Measurements from ENCODE around the gene E2F2.

The E2F2 gene

DNA sequence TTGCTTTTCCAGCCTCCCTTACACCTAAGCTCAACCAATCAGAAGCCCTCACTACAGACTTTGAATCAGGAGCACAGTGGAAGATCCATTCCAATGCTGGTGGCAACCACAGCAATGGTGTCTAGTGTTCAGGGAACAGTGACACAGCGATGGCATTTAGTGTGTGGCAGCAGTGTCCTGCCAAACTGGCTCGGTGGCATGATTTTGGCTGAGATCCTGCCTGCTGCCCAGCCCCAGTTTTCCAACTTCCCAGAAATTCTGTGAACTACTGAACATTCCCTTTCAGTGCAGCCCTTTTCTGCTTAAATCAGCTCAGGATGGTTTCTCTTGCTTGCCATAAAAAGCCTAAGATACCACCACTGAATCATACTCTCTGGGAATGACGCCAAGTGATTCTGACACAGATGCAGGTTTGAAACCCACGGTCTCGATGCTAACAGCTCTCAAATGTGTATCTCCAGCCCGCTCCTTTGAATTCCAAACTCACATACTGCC is 55.9 kb downstream of the E2F2 start:
- intact Hi-C loops (cut with DNase I): no loop called here
- DNase-seq: peak in 19 of 42 donors; percentile 15 to 75 (median 38)

DNA sequence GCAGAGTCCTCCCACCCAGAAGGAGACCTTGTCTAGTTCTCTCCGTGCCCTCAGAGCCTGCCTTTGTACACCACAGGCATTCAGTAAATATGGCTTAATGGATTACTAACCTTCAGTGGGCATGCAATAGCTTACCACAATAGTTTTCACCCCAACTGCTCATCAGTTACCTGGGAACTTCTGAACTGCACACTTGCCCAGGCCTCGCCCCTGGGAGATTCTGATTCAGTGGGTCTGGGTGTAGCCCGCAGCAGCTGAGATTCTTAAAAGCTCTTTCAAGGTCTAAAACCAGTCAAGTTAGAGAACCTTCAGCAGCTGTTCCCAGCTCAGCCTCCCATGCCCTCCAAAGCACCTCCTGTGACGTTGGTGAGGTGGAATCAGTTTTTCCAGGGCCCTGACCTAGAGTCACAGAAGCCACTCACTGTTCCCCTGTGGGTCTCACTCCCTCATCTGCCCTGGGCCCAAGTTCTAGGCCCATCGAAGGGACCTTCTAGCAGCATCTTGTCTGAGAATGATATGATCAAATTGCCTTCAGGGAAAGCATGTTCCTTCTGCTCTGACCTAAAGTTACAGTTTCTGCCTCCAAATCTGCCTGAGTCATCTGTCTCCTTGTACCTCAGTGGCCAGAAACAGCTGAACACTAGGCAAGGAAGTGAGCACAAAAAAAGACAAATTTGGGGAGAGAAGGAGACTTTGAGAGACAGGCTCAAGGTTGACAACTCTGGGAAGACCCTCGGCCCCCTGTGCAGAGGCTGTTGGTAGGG is 57.8 kb downstream of the E2F2 start:
- no peak for DNase-seq
- intact Hi-C loops (cut with DNase I): no loop called here

DNA sequence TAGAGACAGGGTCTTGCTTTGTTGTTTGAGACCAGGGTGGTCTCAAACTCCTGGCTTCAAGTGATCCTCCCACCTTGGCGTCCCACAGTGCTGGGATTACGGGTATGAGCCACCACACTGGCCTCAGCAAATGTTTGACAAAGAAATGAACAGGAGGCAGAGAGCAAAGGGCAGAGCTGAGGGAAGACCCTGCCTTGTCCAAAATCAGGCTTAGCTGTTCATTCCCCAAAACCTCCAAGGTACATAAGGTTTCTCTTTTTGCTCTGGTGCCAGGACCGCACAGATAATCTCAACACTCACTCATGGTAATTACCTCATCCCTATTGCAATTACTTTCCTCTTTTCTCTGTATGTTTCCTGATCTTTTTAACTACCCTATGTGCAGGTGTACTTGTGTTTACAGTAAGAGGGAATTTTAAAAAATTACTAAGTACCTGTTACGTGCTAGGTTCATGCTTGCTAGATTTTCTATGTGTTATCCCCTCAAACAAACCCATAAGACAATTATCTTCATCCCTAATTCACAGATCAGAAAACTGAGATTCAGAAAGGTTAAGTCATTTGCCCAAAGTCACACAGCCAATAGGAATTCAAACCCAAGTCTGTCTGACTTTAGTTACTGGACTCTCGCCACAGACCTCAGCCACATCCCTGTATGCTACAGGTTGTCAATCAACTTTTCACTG is 58.5 kb downstream of the E2F2 start:
- intact Hi-C loops (cut with DNase I): no loop called here
- no peak for DNase-seq

DNA sequence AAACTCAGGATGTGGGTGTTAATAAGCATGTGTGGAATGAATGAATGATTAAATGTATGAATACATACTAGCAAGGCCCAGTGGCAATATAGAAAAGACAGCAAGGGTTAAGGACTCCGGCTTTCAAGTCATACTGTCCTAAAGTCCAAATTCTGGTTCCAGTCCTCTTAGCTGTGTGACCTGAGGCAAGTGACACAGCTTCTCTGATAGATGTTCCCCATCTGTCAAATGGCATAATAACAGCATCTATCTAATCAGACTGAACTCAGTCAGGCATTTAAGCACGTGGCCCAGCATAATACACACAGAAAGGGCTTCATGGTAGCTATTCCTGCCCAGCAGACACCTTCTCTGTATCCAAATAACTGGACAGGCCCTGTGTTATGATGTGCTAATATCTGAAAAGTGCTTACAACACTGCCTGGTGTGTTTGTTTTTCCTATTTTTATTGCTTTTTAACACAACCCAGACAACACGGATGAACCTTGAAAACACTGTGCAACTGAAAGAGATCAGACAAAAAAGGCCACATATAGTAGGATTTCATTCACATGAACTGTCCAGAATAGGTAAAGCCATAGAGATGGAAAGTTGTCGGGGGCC is 59.5 kb downstream of the E2F2 start:
- no peak for DNase-seq
- intact Hi-C loops (cut with DNase I): no loop called here

DNA sequence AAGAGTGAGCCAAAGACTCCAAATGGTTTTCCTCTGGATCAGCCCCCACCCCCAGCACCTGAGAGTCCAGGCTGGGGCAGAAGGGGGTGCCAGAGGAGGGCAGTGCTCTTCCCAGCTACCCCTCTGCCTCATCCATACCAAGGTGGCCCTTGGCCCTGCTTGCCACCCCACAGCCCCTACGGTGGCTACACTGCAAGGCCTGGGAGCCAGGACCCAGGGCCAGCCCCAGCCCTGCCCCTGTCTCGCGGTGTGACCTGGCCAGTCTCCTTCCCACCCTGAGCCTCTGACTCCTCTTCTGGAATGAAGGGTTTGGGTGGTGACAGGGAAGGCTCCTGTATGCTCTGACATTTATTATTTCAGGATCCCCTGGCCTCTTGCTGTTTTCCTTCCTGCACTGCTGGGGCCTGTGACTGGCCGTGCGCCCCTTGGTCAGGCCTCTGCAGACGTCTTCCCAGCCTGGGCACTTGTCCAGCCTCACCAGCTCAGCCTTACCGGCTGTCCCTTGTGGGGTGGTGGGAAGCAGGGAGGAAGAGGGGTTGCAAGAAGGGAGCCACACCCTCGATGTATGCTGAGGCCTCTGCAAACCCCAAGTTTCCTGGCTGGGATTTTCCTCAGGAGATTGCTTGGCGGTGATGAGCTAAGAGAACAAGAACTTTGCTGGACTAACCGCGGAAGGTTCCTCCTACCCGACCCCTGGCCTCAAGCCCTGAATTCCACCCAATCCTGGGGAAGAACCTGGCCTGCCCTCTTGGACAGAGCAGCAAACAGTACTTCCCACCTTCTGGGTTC is 60.6 kb downstream of the E2F2 start:
- peak in 7 of 42 donors; percentile 13 to 50 (median 22) for DNase-seq
- intact Hi-C loops (cut with DNase I): no loop called here

DNA sequence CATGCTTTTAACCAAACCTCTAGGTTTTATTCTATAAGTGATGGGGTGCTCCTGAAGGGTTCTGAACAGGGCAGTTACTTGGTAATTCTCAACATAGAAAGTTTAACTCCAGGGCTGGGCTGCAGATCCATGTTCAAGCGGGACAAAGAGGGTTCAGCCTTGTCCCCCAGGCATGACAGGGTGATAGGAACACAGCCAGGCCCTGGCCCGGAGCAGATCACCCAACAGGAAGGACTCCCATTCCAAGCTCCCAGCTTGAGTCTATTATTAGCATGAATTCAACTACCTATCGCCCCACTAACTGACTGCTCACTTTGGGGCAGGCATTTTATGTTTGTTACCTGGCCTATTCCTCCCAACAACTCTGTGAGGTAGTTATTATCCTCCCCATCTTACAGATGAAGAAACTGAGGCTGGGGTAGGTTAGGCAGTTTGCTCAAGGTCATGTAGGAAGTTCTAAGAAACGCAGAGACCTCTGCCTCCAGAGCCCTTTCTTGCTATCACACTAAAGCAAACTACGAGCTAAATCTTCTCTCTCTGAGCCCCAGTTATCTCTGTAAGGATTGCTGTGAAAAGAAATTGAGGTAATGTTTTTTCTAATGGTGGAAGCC is 61.6 kb downstream of the E2F2 start:
- intact Hi-C loops (cut with DNase I): no loop called here
- DNase-seq: no peak

DNA sequence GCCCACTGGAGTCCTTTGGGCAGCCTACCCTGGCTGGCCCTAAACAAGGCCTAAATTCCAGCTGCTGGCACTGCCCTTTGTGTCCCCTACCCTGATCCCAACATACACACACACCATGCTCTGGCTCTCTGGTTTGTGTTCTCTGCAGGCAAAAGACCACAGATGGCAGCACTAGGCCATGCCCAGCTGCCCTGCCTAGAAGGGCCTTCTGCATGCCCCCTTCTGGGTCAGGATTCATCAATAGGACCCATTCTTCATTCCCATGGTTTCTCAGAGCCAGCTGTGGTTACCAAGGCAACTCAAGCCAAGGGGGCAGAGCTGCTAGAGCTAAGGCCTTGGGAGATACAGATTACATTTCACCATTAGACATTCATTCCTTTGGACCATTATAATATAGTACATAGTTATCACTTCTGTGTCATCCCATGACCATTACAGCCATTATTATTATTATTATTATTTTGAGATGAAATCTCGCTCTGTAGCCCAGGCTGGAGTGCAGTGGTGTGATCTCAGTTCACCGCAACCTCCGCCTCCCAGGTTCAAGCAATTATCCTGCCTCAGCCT is 64.5 kb downstream of the E2F2 start:
- DNase-seq: peak in 41 of 42 donors; percentile 10 to 89 (median 73)
- intact Hi-C loops (cut with DNase I): no loop called here

DNA sequence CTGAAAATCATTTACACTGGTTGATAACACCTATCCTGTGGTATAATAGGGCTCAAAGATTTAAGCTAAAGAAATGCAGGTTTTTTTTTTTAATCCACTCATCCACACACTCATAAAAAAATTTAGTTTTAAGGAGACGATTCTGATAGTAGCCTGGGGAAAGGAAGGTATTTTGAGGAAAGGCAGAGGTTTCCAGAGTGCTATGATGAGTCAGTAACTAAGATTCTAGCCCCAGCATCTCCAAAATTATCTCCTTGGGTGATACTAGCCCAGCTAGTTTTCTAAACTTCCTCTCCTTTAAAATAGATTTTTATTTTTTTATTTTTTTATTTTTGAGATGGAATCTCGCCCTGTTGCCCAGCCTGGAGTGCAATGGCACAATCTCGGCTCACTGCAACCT is 67.7 kb downstream of the E2F2 start:
- intact Hi-C loops (cut with DNase I): no loop called here
- DNase-seq: no peak

DNA sequence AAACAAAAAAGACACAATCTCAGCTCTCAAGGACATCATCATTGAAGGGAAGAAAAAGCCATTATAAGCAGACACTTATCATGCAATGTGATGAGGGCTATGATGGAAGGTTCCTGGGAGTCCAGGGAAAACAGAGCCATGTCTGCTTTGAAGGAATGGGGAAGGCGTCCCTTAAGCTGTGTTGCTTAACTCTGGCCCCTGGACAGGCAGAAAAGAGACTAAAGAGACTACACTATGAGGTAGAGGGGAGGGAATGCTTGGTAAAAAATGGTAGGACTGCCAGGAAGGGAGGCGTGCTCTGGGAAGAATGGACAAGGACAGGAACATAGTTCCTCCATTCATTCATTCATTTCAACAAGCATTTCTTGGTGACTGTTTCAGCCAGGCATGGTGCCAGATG is 68.3 kb downstream of the E2F2 start:
- intact Hi-C loops (cut with DNase I): no loop called here
- DNase-seq: no peak

DNA sequence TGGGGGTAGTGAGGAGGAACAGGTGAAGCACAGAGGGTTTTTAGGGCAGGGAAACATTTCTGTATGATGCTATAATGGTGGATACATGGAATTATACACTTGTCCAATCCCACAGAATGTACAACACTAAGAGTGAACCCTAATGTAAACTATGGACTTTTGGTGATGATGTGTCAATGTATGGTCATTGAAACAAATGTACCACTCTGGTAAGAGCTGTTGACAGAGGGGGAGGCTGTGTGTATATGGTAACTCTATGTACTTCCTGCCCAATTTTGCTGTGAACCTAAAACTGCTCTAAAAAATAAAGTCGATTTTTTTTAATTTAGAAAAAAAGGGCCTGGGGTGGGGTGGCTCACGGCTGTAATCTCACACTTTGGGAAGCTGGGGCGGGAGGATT is 70.0 kb downstream of the E2F2 start:
- intact Hi-C loops (cut with DNase I): no loop called here
- DNase-seq: no peak

DNA sequence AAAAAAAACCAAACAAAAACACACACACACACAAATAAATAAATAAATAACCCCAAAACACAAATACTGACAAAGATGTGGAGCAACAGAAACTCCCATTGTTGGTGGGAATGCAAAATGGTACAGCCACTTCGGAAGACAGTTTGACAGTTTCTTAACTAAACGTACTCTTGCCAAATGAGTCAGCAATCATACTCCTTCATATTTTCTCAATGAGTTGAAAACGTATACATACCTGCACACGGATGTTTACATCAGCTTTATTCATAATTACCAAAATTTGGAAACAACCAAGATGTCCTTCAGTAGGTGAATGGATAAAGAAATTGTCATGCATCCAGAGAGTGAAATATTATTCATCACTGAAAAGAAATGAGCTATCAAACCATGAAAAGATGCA is 70.5 kb downstream of the E2F2 start:
- intact Hi-C loops (cut with DNase I): no loop called here
- no peak for DNase-seq

DNA sequence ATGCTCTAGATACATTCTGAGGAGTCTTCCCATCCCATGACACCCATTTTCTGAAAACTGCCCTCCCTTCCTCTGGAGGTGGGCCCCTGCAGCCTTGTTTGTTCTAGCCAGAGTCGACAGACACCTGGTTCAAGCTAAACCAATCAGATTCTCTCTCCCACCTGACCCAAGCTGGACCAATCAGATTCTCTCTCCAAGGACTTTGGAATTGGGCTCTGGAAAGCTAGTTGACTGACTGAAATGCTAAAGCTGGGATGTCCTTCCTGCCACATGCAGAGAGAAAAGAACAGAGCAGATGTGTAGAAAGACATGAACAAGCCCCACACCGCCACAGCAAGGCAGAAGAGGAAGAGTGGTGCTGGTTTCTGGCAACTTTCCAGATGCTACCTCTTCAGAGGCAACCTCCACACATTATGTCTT is 71.7 kb downstream of the E2F2 start:
- no peak for DNase-seq
- intact Hi-C loops (cut with DNase I): no loop called here

Measured in head of caudate nucleus (tissue), 42 donors.